DMS53 treated with DMSO at 0.1 percent for 48 hours (cell line): ENCODE results near the gene SH3BP5L.
A peak's percentile ranks its signal among the peaks of the same experiment; 100 is the strongest.

ENCODE experiments used
- DNase-seq: peaks from one replicate; lab custom pipeline; 2025; ENCODE audit not compliant: unreplicated experiment; lab: John Stamatoyannopoulos, UW

Gene SH3BP5L

DNA sequence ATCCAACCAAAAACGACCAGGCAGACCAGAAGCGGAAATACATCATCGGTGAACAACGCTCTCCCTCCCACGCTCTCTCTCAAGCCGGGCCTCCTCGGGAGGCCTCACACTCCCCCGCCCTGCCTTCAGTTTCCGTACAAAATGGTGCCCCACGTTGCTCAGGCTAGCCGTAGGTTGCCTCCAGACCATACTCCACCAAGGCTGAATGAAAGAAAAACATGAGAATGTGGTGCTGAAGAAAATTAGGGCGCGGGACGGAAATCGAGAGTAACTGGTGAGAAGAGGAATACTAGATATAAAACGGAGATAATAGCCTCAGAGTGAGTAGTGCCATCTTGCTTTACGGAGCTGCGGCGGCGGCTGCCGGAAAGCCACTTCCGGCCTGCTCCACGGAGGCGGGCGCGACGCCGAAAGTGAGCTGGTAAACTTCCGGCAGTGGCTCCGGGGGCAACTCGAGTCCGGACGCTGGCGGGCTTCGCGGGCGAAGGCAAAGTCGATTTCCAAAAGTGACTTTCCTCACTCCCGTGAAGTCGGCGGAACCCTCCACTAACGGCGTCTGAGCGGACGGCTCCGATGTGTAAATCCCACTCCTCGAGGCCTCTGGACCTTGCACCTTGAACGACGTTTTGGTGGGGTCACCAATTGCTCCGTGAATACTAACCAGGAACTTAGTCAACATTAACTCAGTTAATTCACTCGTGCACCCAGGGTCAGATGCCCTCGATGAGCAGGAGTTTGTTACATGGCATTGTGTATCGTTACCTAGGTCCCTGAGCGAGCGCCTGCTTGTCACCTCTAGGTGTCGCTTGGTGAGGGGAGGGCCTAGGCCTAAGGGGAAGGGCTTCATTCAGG is at the start of gene SH3BP5L:
Gene SH3BP5L (minus strand): TSS at position 7 of the 852 bp plus-strand sequence. CDS start 980 bp downstream, outside the sequence.
- peak; percentile 91 for DNase-seq

DNA sequence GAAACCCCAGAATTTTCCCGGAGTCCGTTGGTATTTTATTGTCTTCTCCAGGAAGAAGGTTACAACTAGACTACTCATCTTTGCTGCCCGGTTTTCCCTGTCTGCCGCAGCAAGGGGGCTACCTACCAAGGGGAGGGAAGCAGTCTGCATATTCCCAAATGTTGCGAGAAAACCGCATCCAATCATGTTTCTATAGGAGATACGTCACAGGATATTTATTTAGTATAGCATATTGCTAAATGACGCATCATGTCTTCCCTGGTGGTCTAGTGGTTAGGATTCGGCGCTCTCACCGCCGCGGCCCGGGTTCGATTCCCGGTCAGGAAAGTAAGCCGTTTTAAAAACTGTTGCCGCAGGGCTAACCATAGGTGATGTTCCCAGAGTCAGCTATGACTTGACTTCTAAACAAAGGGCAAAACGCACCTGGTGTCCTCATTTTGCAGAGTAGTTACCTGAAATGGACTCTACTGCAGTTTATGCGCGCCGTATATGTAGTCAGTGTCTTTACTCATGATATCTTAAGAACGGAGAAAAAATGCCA is 48.3 kb upstream of the SH3BP5L start:
- DNase-seq, result peak; percentile 96

DNA sequence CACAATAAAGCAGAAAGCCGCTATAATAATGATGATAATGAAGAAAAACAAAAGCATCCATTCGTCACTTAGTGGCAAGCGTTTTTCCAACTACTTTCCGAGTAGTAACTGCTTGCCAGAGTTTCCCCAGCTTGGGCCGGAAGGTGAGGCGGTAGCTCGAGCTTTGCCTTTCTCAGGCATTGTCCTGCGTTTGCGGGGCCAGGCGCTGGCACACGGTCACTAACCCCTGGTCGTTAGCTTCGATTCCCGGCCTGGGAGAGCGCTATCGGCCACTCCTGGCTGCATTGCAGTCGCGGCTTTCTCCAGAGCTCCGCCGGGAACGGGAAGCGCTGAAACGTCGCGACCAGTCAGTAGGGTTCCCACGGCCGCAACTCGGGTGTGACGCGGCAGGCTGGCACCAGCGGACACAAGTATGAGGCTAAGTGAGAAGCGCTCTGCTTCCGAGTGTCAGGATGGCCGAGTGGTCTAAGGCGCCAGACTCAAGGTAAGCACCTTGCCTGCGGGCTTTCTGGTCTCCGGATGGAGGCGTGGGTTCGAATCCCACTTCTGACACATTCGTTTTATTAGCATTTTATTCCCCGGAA is 47.8 kb upstream of the SH3BP5L start:
- DNase-seq, result peak; percentile 95

DNA sequence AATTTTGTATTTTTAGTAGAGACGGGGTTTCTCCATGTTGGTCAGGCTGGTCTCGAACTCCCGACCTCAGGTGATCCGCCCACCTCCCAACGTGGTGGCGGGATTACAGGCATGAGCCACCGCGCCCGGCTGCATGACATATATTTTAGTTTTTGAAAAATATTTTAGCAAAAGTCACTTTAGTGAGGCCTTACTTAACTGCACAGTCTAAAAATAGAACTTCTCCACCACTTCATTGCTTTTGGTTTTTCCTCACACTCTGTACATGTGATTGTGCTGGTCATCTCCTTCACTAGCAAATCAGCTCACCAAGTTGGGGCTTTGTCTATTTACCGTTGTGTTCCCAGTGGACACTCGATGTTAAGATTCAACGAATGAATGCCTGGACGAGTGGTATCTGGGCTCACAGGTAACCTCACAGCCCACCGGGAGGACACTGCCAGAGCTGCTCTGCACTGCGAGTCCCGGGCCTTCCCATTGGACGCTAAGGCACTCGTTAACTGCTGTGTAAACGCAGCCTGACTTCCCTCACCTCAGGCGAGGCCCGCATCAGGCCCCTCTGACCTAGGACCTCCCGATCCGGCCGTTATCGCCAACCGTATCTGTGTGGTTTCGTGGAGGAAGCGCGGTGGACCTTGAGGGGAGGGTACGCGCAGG is 47.2 kb upstream of the SH3BP5L start:
- DNase-seq, result peak; percentile 81

DNA sequence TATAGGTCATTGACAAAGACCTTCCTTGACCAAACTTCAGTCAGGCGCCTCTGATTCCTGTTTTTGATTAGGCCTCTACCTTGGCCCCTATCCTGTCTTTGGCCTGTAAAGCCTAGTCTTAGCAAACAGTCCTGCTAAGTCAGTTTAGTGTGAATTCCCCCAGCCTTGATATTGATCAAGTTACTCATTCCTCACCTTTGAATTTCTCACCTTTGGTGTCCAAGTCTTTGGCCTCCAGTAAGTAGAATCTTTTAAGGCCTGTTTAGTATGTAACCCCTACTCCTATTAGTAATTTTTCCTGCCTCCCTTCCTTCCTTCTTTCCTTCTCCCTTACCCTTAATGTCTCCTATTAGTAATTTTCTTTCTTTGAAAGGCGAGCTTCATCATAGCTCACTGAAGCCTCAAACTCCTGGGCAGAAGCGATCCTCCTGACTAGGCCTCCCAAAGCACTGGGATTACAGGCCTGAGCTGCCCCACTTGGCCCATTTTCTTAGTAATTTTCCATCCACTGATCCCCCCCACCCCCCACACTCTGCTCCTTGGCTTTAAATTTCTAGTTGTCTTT is 46.2 kb upstream of the SH3BP5L start:
- DNase-seq, result no peak

DNA sequence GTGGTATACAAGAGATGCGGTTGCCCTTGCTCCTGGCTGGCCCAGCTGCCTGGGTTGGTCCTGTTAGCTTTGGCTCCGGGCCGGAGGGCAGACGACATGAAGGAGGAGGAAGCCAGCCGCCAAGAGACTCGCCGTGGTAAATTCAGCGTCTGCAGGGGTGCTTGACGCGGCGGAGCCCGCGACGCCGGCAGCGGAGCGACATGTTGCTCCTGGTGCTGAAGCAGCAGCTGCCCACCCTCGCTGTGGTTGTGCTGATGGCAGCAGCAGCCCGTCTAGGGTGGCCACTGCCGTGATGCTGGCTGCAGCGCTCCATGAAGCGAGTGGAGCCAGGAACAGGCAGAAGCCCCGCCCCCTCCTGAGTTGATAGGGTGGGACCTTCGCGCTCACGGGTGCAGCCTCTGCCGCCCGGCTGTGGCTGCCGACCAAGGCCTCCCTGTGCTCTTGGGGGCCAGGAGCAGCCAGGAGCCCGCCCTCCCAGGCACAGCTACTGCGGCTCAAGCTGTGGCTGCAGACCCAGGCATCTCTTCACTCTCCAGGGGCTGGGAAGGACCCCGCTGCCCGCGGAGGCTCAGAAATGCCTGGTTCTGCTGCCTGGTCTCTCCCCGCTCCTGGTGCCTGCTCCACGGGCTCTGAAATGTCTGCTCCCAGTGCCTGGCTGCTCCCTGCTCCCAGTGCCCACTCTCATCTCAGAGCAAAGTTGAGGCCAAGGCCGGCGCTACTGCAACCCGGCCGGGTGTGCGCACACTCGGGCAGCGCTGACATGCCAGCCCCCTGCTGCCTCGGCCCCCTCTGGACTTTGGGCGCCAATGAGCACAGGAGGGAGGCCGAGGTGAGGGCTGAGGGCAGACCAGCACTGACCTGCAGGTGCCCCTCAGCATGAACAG is 37.5 kb upstream of the SH3BP5L start:
- DNase-seq, result peak; percentile 65

DNA sequence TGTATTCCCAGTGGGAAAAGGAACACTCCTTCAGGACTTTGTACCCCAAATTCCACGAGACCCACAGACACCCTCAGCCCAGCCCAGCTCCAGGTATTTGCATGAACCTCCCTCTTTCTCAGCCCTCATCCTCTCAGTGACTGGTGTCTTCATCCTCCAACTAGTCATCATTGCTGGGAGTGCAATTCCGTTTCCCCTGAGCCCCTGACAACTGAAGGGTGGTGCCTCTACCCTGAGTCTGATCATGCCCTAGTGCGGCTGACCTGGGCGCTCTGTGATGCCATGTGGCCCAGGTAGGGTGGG is 36.9 kb upstream of the SH3BP5L start:
- DNase-seq, result no peak

DNA sequence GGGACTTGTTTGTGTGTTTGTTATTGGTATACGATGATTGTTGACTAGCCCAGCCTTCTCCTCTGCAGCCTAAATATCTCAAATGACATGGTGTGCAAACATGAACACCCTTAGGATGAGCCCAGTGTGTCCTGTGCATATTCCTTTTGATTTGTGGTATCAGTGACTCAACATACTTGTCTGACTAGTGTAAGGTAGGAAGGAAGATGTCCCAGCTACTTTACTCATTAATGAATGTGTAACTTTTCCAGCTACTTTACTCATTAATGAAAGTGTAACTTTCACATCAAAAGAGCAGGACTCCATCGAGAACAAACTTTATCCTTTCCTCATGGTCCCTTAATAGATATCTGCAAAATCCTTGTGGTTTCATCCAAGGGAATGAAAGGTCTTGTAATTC is 35.9 kb upstream of the SH3BP5L start:
- DNase-seq, result no peak

DNA sequence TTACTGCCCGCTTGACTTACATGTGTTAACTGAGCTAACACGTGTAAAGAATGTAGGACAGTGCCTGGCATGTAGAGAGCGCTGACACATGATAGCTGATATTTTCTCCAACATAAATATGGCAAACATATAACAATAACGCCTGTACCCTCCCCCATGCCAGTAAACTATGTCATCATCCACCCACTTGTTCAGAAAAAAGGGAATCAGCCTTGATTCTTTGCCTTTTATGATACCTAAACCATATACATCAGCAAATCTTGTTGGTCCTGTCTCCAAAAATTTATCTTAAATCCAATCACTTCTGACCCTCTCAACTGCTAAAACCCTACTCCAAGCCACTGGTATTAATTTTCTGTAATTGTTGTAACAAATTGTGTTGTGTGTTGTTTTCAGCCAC is 34.3 kb upstream of the SH3BP5L start:
- no peak for DNase-seq

DNA sequence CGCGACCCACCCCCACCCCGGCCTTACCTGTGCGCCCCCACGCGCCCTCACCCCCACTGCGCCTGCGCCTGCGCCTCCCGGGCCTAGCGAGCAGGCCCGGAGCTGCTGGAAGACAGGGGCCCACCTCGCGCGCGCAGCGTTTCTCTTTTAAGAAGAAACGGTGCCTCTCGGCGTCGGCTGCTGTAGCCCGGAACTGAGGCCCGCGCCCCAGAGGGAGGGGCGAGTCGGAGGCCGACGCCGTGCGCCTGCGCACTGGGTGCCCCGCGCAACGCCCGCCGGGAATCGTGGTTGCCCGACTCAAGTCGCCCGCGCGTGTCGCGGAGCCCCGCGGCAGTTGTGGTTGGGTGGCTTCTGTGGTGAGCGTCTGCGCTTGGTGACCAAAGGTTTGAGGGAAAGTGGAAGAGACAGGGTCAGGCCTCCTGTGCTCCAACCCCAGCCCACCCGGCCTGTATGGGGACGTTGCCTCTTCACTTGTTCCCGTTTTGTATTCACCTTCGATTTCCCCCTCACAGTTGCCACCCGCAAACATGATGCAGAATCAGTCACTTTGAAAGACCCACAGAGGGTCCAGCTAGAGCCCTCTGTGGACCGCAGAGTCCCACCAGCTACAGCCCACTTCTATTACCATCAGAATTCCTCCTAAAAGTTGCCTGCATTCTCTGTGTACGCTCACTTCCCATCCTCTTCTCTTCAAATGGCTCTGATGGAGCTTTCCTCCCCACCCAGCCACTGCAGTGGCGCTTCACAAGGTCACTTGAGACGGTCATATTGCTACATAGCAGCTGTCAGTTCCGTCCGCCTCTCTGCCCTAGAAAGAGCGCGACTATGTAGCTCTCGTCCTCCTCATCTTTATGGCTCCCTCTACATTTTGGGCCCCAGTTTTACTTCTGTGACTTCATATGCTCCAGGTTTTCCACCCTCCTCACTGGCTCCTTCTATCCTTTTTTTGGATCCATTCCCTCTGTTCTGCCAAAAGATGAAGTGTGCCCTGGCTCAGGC is 33.5 kb upstream of the SH3BP5L start, which contains the start of gene ZNF692:
Gene ZNF692 (minus strand): TSS at position 195 of the 999 bp plus-strand sequence. CDS start 776 bp downstream, outside the sequence.
- peak; percentile 95 for DNase-seq

DNA sequence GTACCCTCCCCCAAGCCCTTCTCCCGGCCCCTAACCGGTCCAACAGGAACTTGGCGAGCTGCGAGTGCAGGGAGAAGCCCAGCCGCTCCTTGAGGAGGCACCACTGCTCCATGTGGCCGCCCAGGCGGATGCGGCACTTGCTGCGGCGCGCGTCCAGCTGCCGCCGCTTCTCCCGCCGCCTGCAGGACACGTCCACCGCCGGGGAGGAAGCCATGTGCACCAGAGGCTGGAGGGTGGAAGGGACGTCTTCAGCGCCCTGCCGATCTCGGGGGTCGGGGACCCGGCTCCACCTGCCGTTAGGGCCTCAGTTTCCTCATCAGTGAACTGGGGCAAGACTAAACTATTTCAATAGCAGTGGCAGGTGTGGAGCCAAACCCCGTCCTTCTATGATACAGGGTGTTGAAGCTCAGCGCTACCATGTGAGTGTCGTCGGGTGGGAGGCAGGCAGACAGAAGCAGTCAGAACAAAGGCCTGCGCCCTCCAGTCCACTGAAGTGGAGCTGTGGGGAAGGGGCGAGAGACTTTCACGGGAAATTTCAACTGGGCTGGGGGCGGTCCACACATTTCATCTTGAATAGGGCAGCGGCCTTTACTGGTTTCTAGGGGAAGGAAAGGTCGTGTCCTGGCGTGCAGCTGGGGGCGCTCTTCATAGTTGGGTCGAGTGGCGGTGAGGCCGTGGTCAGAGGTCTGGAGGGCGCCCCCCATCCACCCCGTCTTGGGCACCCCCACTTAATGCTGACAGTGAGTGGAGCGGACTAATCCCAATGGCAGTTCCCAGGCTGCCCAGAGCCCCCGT is 32.6 kb upstream of the SH3BP5L start:
- peak; percentile 74 for DNase-seq

DNA sequence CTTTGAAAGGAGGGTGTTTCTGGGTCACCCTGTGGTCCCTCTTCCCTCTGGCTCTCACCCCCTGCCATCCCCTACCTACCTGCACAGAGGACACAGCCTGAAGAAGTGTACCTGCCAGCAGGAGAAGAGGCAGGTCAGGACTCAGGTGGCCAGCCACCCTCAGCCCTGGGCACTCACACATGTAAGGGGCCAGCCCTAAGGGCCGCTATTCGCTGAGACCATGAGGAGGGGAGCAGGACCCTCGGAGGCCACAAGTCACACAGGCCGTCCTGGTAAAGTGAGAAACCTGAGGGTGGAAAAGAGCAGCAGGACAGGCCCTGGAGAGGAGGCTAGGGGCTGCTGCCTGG is 32.0 kb upstream of the SH3BP5L start:
- no peak for DNase-seq

DNA sequence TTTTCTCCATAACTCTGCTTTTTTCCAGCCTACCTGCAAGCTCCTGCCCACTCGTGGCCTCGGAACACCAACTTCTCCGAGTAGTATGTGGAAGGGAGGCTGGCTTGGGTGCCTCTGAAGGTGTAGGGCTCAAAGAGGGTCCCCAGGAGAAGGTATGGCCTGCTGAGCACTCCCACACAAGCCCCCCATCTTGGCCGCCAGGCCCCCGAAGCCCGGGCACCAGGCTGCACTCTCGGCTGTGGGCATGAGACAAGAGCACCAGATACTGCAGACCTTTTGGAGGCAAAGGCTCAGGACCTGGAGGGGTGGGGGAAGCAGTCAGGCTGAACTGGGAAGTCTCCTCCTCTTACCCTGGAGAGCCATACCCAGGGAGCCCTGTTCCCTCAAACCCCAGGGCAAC is 31.5 kb upstream of the SH3BP5L start:
- no peak for DNase-seq

DNA sequence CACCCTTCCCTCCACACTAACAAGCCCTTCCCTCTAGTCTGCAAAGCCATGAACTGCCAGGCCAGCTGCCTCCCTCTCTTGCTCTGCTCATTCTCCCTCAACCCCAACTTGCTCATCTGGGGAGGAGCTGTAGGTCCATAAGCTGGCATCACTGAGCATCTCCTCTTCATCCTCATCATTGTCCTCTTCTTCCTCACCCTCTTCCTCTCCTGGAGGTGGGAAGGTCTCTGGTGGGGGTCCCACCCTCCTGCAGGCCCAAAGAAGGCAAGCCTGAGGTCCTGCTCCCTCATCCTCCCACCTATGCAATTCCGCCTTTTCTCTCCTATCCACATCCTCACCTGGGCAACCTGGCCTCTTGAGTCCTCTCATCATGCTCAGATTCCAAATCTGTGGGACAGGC is 30.5 kb upstream of the SH3BP5L start:
- DNase-seq, result no peak

DNA sequence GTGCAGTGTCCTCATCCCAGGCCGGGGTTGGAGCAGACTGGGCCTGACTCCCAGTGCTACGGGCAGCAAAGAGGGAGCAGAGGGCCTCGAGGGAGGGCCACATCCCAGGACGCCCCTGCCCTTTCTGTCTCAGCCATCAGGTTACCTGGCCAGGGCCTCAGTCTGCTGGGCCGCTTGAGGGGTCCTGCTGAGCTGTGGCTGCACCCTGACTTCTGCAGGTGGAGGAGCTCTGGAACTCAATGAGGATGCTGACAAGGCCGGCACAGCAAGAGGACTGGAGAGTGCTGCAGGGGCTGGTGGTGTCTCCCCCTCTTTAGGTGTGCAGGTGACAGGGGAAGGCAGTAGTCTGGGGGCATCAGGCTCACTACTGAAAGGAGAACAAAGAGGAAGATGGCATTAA is 29.9 kb upstream of the SH3BP5L start:
- no peak for DNase-seq

DNA sequence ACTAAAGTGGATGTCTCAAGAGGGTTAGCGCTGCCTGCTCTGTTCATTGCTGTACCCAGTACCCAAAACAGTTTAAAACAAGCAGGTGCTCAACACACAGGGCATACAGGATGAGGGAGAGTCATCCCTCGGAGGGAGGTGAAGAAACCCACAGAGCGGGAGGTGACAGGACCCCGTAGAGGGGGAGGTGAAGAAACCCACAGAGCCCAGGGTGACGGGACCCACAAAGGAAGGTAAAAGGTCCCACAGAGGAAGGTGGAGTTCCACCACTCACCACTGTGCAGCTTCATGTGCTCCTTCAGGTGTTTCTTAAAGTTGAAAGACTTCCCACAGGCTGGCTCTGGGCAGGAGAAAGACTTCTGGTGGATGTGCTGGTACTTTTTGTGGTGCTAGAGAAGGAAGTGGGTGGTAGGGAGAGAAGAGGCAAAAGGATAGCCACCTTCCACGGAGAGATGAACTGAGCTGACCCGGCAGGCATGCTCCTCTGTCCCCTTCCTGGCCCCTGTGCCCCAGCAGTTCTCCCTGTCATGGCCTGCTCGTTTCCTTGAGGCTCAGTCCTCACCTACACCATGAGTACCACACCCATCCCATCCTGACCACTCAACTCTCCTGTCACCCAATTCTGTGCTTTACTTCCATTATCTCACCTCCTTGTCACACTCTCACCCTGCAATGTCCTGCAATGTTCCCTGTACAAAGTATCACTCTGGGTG is 28.1 kb upstream of the SH3BP5L start:
- no peak for DNase-seq

DNA sequence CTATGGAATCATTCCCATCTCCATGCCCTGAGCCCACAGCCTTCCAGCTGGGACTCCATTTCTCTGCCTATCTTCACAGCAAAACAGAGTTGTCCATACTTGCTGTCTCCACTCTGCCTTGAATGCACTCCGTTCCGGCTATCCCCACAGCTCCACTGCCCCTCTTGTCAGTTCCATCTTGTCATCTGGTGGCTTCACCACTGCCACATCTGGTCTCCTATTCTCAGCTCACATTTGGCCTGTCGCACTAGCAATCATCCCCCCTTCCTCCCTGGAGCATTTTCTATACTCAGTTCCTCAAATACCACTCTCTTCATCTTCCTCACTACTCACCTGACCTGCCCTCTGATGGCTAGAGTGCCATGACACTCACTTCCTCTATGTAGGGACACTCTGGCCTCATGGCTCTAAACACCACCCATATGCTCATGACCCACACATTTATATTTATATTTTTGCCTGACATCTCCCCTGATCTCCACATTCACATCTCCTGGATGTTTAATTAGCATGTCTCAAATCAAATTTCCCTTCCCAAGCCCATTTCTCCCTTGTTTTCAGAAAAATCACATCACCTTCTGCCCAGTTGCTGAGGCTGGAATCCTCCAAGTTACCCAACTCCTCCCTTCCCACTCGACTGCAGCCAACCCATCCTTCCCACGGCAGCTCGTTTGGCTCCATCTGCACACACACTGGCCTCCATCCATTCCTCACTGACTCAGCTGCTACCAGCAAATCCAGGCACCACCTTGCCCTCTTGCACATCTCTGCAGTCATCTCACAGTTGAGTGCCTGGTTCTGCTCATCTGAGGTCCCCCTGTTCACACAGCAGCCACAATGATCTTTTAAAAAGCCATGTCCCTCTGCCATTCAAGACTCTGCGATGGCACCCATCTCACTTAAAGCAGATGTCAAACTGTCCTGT is 27.0 kb upstream of the SH3BP5L start:
- DNase-seq, result no peak
